ENCODE measurements around the gene RPL10A.

GRCh38 chr6:35510916-35511561, 42.8 kb downstream of the RPL10A start:
- TF ChIP-seq POLR2A (IDR thresholded peaks at IDR 0.05) = no peak
- TF ChIP-seq CTCF (IDR thresholded peaks at IDR 0.05) = no peak
